ENCODE measurements around the gene PTPN18.

GRCh38 chr2:130387071-130387400, 31.2 kb downstream of the PTPN18 start:
- TF ChIP-seq POLR2AphosphoS5 (IDR thresholded peaks at IDR 0.05; ENCODE audit: low read depth, low read length) (no peak), POLR2A (IDR thresholded peaks at IDR 0.05; ENCODE audit: low read depth, low read length) (no peak), TAF1 (IDR thresholded peaks at IDR 0.05; ENCODE audit: borderline replicate concordance, low read depth, low read length) (no peak)

Measured in GM12892 (cell line).